Right lobe of liver (tissue), 4 donors: ENCODE results near the gene COL18A1.

ENCODE experiments used
- POLR2A ChIP-seq: fragments of 450-650 bp; IDR thresholded peaks from one replicate; pipeline ENCODE4 v1.6.1; 2017; ENCODE audit warnings: antibody characterized with exemption, mild to moderate bottlenecking
- TF ChIP-seq, protein P1 (sequence below), 4 donors: fragments of 200-600 bp in 3 of 4; fragments of 450-650 bp in 1 of 4; IDR thresholded peaks; one replicate each; pipeline versions ENCODE4 v1.5.1 to v1.8.0; 2016 to 2022; ENCODE audit warnings: antibody characterized with exemption in 4 of 4, mild to moderate bottlenecking in 2 of 4
- donor health status: DM: no; HTN: no; CAD: no.
- donor health status: DM: no; HTN: no; CAD: no.
- donor health status: DM: no; HTN: yes; CAD: no.

GRCh38 chr21:45412909-45413611 is 8.1 kb downstream of the COL18A1 start:
- TF ChIP-seq, protein P1, sequence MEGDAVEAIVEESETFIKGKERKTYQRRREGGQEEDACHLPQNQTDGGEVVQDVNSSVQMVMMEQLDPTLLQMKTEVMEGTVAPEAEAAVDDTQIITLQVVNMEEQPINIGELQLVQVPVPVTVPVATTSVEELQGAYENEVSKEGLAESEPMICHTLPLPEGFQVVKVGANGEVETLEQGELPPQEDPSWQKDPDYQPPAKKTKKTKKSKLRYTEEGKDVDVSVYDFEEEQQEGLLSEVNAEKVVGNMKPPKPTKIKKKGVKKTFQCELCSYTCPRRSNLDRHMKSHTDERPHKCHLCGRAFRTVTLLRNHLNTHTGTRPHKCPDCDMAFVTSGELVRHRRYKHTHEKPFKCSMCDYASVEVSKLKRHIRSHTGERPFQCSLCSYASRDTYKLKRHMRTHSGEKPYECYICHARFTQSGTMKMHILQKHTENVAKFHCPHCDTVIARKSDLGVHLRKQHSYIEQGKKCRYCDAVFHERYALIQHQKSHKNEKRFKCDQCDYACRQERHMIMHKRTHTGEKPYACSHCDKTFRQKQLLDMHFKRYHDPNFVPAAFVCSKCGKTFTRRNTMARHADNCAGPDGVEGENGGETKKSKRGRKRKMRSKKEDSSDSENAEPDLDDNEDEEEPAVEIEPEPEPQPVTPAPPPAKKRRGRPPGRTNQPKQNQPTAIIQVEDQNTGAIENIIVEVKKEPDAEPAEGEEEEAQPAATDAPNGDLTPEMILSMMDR (IDR thresholded peaks at IDR 0.05): no peak
- no peak for TF ChIP-seq POLR2A
